CD14-positive monocyte (primary cell): ENCODE measurements around the gene KCNJ4. TPM values are rescaled to one million over a fixed set of nuclear protein-coding genes. Genes with fewer than 3 reads are reported as not detected.
"Not testable (repeated sequence)": the region's sequence is repeated elsewhere in the genome, so short reads cannot be mapped to it uniquely, and the experiment has no call there.

Source experiments
- DNase-seq, 3 donors: peaks; one replicate each; pipeline ENCODE4 v3.0.0-alpha.2; 2011 to 2022
- H2AFZ ChIP-seq: 2 replicates; pipeline ENCODE4 v1.6.0; 2012; ENCODE audit warnings: mild to moderate bottlenecking, low read depth, low read length, inconsistent platforms; ENCODE audit not compliant: insufficient read depth, poor library complexity, severe bottlenecking
- H3K27ac ChIP-seq, 2 donors: 1 replicate in 1 of 2; 2 replicates in 1 of 2; pipeline ENCODE4 v1.5.1; 2012 to 2013; ENCODE audit warnings: low read length in 2 of 2, control low read depth in 1 of 2, inconsistent platforms in 1 of 2, low read depth in 1 of 2, mild to moderate bottlenecking in 1 of 2
- H3K27me3 ChIP-seq, 2 donors: one replicate each; pipeline versions ENCODE4 v1.6.0 to v1.6.1; 2011 to 2013; ENCODE audit warnings: low read length in 2 of 2; ENCODE audit not compliant: control insufficient read depth in 2 of 2, insufficient read depth in 2 of 2
- H3K36me3 ChIP-seq, 2 donors: replicated peaks in 1 of 2; 1 replicate in 1 of 2; 2 replicates in 1 of 2; pipeline versions ENCODE4 v1.5.1 to v1.6.1; 2012 to 2013; ENCODE audit warnings: low read length in 2 of 2, control low read depth in 1 of 2, inconsistent platforms in 1 of 2, mild to moderate bottlenecking in 1 of 2; ENCODE audit not compliant: insufficient read depth in 2 of 2, control insufficient read depth in 1 of 2
- H3K4me1 ChIP-seq, 2 donors: 1 replicate in 1 of 2; 2 replicates in 1 of 2; pipeline versions ENCODE4 v1.5.1 to v1.6.1; 2012 to 2013; ENCODE audit warnings: low read length in 2 of 2, control low read depth in 1 of 2, inconsistent platforms in 1 of 2, mild to moderate bottlenecking in 1 of 2, moderate library complexity in 1 of 2; ENCODE audit not compliant: insufficient read depth in 2 of 2, control insufficient read depth in 1 of 2
- H3K4me2 ChIP-seq: replicated peaks from 2 replicates; pipeline ENCODE3; 2012; ENCODE audit warnings: low read length, moderate library complexity, mild to moderate bottlenecking; ENCODE audit not compliant: poor library complexity, severe bottlenecking; ENCODE audit errors: extremely low read depth
- H3K4me3 ChIP-seq, 3 experiments: fragments of 200-600 bp in 1 of 3; sonication (generic) in 1 of 3; replicated peaks in 1 of 3; 1 replicate in 2 of 3; 2 replicates in 1 of 3; pipeline ENCODE4 v1.5.1; 2011 to 2013; ENCODE audit warnings: low read length in 3 of 3, mild to moderate bottlenecking in 3 of 3, control low read depth in 2 of 3, low read depth in 2 of 3, inconsistent platforms in 1 of 3, moderate library complexity in 1 of 3
- H3K79me2 ChIP-seq: 2 replicates; pipeline ENCODE4 v1.6.0; 2012; ENCODE audit warnings: mild to moderate bottlenecking, control low read depth, inconsistent platforms, low read length, moderate library complexity; ENCODE audit not compliant: insufficient read depth
- H3K9ac ChIP-seq: 2 replicates; pipeline ENCODE4 v1.6.0; 2017; ENCODE audit warnings: low read length, mild to moderate bottlenecking; ENCODE audit not compliant: insufficient read depth, poor library complexity, severe bottlenecking
- H3K9me3 ChIP-seq, 2 donors: replicated peaks in 1 of 2; 1 replicate in 1 of 2; 2 replicates in 1 of 2; pipeline versions ENCODE4 v1.5.1 to v1.6.1; 2012 to 2013; ENCODE audit warnings: low read length in 2 of 2, control low read depth in 1 of 2; ENCODE audit not compliant: control insufficient read depth in 1 of 2, insufficient read depth in 1 of 2
- H4K20me1 ChIP-seq: 2 replicates; pipeline ENCODE4 v1.6.0; 2012; ENCODE audit warnings: mild to moderate bottlenecking, low read length, control low read depth, moderate library complexity; ENCODE audit not compliant: insufficient read depth
- H3K27ac Mint-ChIP-seq, 7 donors: one replicate each; pipeline ENCODE4 v1.8.0; 2020; ENCODE audit warnings: mild to moderate bottlenecking in 7 of 7, mixed read lengths in 7 of 7, moderate library complexity in 6 of 7, inconsistent platforms in 2 of 7
- H3K27me3 Mint-ChIP-seq, 3 donors: one replicate each; pipeline ENCODE4 v1.8.0; 2021 to 2022; ENCODE audit warnings: low read depth in 3 of 3, mild to moderate bottlenecking in 3 of 3, mixed read lengths in 3 of 3, moderate library complexity in 3 of 3, inconsistent platforms in 1 of 3
- H3K36me3 Mint-ChIP-seq, 2 donors: one replicate each; pipeline ENCODE4 v1.8.0; 2020; ENCODE audit warnings: mixed read lengths in 2 of 2, inconsistent platforms in 1 of 2, mild to moderate bottlenecking in 1 of 2
- H3K4me1 Mint-ChIP-seq: one replicate; pipeline ENCODE4 v1.8.0; 2020; ENCODE audit warnings: mild to moderate bottlenecking, mixed read lengths
- H3K4me3 Mint-ChIP-seq, 2 donors: one replicate each; pipeline ENCODE4 v1.8.0; 2020; ENCODE audit warnings: mild to moderate bottlenecking in 2 of 2, mixed read lengths in 2 of 2, moderate library complexity in 1 of 2
- H3K9me3 Mint-ChIP-seq, 7 donors: one replicate each; pipeline ENCODE4 v1.8.0; 2020 to 2022; ENCODE audit warnings: mixed read lengths in 7 of 7, mild to moderate bottlenecking in 6 of 7, moderate library complexity in 6 of 7, inconsistent platforms in 2 of 7
- CTCF ChIP-seq: fragments of 200-600 bp; IDR thresholded peaks from one replicate; pipeline ENCODE4 v1.8.0; 2022; ENCODE audit warnings: antibody characterized with exemption, mild to moderate bottlenecking
- WGBS: methylation state at CpG from one replicate; pipeline ENCODE4 v1.1.5; 2013; ENCODE audit warnings: missing lambda C conversion rate; ENCODE audit not compliant: insufficient coverage; 5-methylcytosine and 5-hydroxymethylcytosine counted together
- intact Hi-C, 2 donors: fragments of 100-400 bp; cut with micrococcal nuclease; formaldehyde crosslinking; loops; one replicate each; pipeline versions ENCODE4 v1.15.0 to v1.15.1; 2023
- polyA plus RNA-seq, 3 donors: library from polyadenylated mRNA; depleted of rRNA in 1 of 3; unstranded in 2 of 3; stranded (reverse) in 1 of 3; fragments of 300-500 nt in 2 of 3; fragments of >200 nt in 1 of 3; fragmentation: Illumina TruSeq in 2 of 3; gene quantifications; 1 replicate in 2 of 3; 2 replicates in 1 of 3; pipeline ENCODE4 v1.2.3, GENCODE V29; 2012 to 2021

The KCNJ4 gene
- polyA plus RNA-seq, 3 donors, result not detected

- H3K27ac ChIP-seq, result peak overlapping the region; percentile 54 to 77
- H3K9ac ChIP-seq, result peak overlapping the region; percentile 76
- Mint-ChIP-seq H3K9me3 (peaks cover 0 to 2% (median 0%) of the 10 kb centered on the region in 7 donors), H3K27me3 (peaks cover 0 to 2% (median 0%) of the 10 kb centered on the region in 3 donors), H3K4me3 (peak overlapping the region; percentile 82 to 91), H3K4me1 (peaks cover 63% of the 10 kb centered on the region), H3K27ac (peak overlapping the region; percentile 33 to 91 (median 80)), H3K36me3 (no peaks in the 10 kb centered on the region)
- H3K4me1 ChIP-seq, result peaks cover 49 to 66% of the 10 kb centered on the region in 2 donors
- H3K4me2 ChIP-seq, result peak overlapping the region; percentile 73
- peak overlapping the region; percentile 76 for H2AFZ ChIP-seq
- no peaks in the 10 kb centered on the region for H4K20me1 ChIP-seq
- no peak for TF ChIP-seq CTCF
- no peaks in the 10 kb centered on the region for H3K9me3 ChIP-seq
- no peaks in the 10 kb centered on the region for H3K36me3 ChIP-seq
- H3K79me2 ChIP-seq, result peaks cover 48% of the 10 kb centered on the region
- WGBS, result under 1% methylated on average over 39 of the region's 102 CpGs
- intact Hi-C loops, result no loop called here
- peak overlapping the region; percentile 87 to 97 (median 87) for H3K4me3 ChIP-seq
- DNase-seq, result peak; percentile 66 to 79 (median 66)
- no peaks in the 10 kb centered on the region for H3K27me3 ChIP-seq
Measured at GRCh38 chr22:38398609-38399461, 56.2 kb downstream of the KCNJ4 start.

GRCh38 chr22:38398181-38398608 is 56.8 kb downstream of the KCNJ4 start:
- peak overlapping the region; percentile 77 for H3K27ac ChIP-seq
- H3K4me3 ChIP-seq, result peak overlapping the region; percentile 87 to 97 (median 87)
- H3K4me1 ChIP-seq, result peaks cover 49 to 73% of the 10 kb centered on the region in 2 donors

More at GRCh38 chr22:38398181-38398608, 56.8 kb downstream of the KCNJ4 start:
- H3K9me3 Mint-ChIP-seq, H3K36me3 ChIP-seq, H3K36me3 Mint-ChIP-seq, intact Hi-C loops, H3K27me3 Mint-ChIP-seq, H4K20me1 ChIP-seq, H3K9me3 ChIP-seq, H3K27me3 ChIP-seq: not testable (repeated sequence)
- peaks cover 54% of the 10 kb centered on the region for H3K79me2 ChIP-seq
- peak overlapping the region; percentile 71 for H2AFZ ChIP-seq
- WGBS, result 0% methylated on average over 10 of the region's 48 CpGs
- H3K4me2 ChIP-seq, result peak overlapping the region; percentile 71
- peaks cover 68% of the 10 kb centered on the region for H3K4me1 Mint-ChIP-seq
- H3K27ac Mint-ChIP-seq, result peak overlapping the region; percentile 33 to 91 (median 84)
- DNase-seq, result peak in 1 of 3 donors; percentile 36
- peak overlapping the region; percentile 82 to 91 for H3K4me3 Mint-ChIP-seq
- peak overlapping the region; percentile 70 for H3K9ac ChIP-seq
